ENCODE measurements around the gene COG5.

The COG5 gene

GRCh38 chr7:107327986-107328569, 235.6 kb downstream of the COG5 start:
- H3K4me1 ChIP-seq, result no peaks in the 10 kb centered on the region
- H3K4me3 ChIP-seq (ENCODE audit: low read depth, low read length), result no peak overlapping the region
- no peak for DNase-seq
- no peaks in the 10 kb centered on the region for H3K9me3 ChIP-seq
- H3K27me3 ChIP-seq, result no peaks in the 10 kb centered on the region
- H3K36me3 ChIP-seq, result no peaks in the 10 kb centered on the region
- TF ChIP-seq CTCF (IDR thresholded peaks at IDR 0.05; ENCODE audit: low read depth, low read length), result no peak

- no peak for TF ChIP-seq CTCF (IDR thresholded peaks at IDR 0.05; ENCODE audit: low read depth, low read length)
- Histone ChIP-seq H3K36me3 (no peaks in the 10 kb centered on the region), H3K4me1 (no peaks in the 10 kb centered on the region), H3K9me3 (no peaks in the 10 kb centered on the region), H3K4me3 (ENCODE audit: low read depth, low read length) (no peak overlapping the region), H3K27me3 (no peaks in the 10 kb centered on the region)
- DNase-seq, result no peak
Measured at GRCh38 chr7:107326061-107326460, 237.7 kb downstream of the COG5 start.

GRCh38 chr7:107322015-107322414, 241.7 kb downstream of the COG5 start:
- H3K9me3 ChIP-seq, result no peaks in the 10 kb centered on the region
- H3K27me3 ChIP-seq, result no peaks in the 10 kb centered on the region
- H3K36me3 ChIP-seq, result no peaks in the 10 kb centered on the region
- no peaks in the 10 kb centered on the region for H3K4me1 ChIP-seq
- DNase-seq, result no peak
- no peak for TF ChIP-seq CTCF (IDR thresholded peaks at IDR 0.05; ENCODE audit: low read depth, low read length)
- no peak overlapping the region for H3K4me3 ChIP-seq (ENCODE audit: low read depth, low read length)

- Histone ChIP-seq H3K36me3 (no peaks in the 10 kb centered on the region), H3K27me3 (no peaks in the 10 kb centered on the region), H3K4me1 (no peaks in the 10 kb centered on the region), H3K4me3 (ENCODE audit: low read depth, low read length) (no peak overlapping the region), H3K9me3 (no peaks in the 10 kb centered on the region)
- no peak for DNase-seq
- no peak for TF ChIP-seq CTCF (IDR thresholded peaks at IDR 0.05; ENCODE audit: low read depth, low read length)
Measured at GRCh38 chr7:107321611-107322010, 242.1 kb downstream of the COG5 start.

GRCh38 chr7:107319724-107320228, 243.9 kb downstream of the COG5 start:
- Histone ChIP-seq H3K36me3 (no peaks in the 10 kb centered on the region), H3K9me3 (no peaks in the 10 kb centered on the region), H3K4me3 (ENCODE audit: low read depth, low read length) (no peak overlapping the region), H3K4me1 (no peaks in the 10 kb centered on the region; the same call in 1 of the 2 replicates), H3K27me3 (no peaks in the 10 kb centered on the region)
- no peak for DNase-seq
- no peak for TF ChIP-seq CTCF (IDR thresholded peaks at IDR 0.05; ENCODE audit: low read depth, low read length)

GRCh38 chr7:107318523-107319160, 245.1 kb downstream of the COG5 start:
- Histone ChIP-seq H3K4me3 (ENCODE audit: low read depth, low read length) (no peak overlapping the region), H3K9me3 (no peaks in the 10 kb centered on the region), H3K4me1 (no peaks in the 10 kb centered on the region; the same call in 1 of the 2 replicates), H3K27me3 (no peaks in the 10 kb centered on the region), H3K36me3 (no peaks in the 10 kb centered on the region)
- no peak for TF ChIP-seq CTCF (IDR thresholded peaks at IDR 0.05; ENCODE audit: low read depth, low read length)
- no peak for DNase-seq
